SHP77 treated with DMSO at 0.1 percent for 48 hours (cell line): Measurements from ENCODE around the gene ACVR2B.

Source experiments
- DNase-seq: peaks from one replicate; lab custom pipeline; 2025; lab: John Stamatoyannopoulos, UW

Gene ACVR2B

DNA sequence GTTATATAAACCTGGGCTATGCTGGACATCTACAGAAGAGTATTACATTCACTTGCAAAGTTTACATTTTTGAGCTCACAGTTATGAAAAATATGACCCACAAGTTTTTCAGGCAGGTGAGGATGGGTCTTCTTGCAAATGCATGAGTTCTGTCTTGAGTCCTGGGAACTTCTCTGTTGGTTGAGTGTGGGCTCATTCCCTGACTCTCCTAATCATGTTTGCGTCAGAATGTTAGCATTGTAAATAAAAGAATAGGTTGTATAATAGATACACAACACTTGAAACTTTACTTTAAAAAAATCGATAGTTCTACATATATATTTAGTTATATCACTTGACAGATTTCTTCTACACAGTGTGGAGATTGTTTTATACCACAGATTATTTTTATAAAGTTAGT lies 35.3 kb downstream of the ACVR2B start:
- DNase-seq: no peak

GRCh38 chr3:38489766-38490165 lies 36.1 kb downstream of the ACVR2B start:
- DNase-seq: no peak

- DNase-seq: no peak
These were observed 36.8 kb downstream of the ACVR2B start for GRCh38 chr3:38490281-38491030.

DNA sequence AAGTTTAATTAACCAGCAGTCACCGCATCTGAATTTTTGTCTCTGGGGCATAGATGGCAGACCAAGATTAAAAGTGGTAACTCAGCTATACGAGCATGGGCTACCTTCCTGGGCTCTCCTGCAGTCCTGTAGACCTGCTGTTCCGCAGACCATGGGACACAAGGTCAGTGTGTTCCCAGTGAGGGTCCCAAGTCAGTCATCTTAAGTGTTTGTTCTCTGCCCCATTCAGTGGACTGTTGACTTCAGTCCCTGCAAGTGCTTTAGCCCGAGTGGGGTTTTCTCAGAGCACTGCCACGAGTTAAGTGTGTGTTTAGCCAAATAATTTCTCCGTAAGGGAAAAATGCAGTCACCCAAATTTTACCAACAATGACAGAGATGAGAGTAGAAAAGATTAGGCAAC lies 37.5 kb downstream of the ACVR2B start:
- DNase-seq: no peak

GRCh38 chr3:38493031-38493430 lies 39.3 kb downstream of the ACVR2B start:
- DNase-seq: no peak

DNA sequence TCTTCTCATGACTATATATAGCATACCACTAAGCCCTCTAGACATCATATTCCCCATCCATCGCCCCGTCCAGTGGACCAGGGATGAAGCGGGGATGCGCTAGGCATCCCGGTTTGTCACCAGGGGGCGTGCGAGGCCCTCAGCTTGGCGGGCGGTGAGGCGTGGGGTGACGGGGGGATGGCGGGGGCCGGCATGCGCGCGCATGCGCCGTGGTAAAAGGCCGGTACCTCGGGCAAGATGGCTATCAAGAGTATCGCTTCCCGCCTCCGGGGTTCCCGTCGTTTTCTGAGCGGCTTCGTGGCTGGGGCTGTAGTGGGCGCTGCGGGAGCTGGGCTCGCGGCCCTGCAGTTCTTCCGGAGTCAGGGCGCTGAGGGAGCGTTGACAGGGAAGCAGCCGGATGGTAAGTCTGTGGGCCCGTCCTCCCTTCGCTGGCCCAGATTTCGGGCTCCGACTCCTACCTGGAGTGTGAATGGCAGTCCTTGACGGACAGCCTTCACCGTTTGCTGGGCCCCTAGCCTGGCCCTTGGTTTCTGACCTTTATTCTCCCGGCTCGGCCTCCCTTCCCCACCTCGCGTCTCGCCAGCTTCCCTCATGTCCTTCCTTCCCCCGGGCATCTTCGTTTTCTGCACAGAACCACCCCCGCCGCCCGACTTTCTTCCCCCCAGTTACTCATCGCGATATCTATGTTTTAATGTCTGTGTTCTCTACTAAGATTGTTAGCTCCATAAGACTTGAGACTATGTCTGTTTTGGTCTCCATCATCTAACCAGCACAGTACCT lies 42.6 kb downstream of the ACVR2B start, which contains the start of gene EXOG:
EXOG (plus strand) TSS at position 210 of the 780 bp plus-strand sequence; CDS start at position 238, 28 bp downstream.
- peak; percentile 65 for DNase-seq

DNA sequence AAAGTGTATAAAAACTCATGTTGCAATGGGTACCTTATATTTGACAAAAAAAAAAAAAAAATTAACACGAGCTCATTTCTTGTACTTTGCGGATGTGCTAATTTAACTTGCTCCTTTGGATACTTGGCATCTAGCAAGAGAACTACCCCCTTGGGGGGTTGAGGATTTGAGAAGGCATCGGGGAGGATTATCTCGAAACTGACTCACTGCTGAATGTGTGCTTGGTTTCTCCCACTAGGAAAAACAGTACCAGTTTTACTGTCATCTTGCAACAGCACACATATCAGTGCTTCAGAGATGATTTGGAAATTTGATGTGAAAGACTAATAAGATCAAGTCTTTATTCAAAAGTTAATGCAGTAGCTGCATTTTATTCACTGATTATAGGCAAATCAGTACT lies 43.3 kb downstream of the ACVR2B start:
- DNase-seq: no peak

GRCh38 chr3:38500688-38501417 lies 47.2 kb downstream of the ACVR2B start:
- DNase-seq: no peak

- no peak for DNase-seq
These were observed 53.4 kb downstream of the ACVR2B start for GRCh38 chr3:38507120-38507519.

GRCh38 chr3:38509732-38510131 lies 56.0 kb downstream of the ACVR2B start:
- no peak for DNase-seq

DNA sequence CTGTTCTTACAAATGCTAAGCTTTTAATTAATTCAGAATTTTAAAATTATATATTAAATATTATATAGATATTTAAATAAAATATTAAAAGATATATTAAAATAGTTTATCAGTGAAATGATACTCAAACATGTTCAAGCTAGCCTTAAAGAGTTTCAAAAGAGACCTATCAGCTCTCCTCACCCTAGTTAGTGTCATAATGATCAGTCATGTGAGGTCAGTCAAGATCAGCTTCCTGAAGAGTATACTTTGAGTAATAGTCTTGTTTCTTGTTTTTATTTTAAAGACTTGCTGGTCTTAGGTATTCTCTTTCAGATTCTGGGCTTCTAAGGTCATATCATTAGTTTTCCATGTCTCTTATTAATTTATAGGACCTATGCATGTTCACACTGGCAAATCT lies 56.9 kb downstream of the ACVR2B start:
- DNase-seq: no peak

- DNase-seq: no peak
These were observed 57.9 kb downstream of the ACVR2B start for GRCh38 chr3:38511546-38511945.

GRCh38 chr3:38515367-38515766 lies 61.7 kb downstream of the ACVR2B start:
- DNase-seq: no peak

DNA sequence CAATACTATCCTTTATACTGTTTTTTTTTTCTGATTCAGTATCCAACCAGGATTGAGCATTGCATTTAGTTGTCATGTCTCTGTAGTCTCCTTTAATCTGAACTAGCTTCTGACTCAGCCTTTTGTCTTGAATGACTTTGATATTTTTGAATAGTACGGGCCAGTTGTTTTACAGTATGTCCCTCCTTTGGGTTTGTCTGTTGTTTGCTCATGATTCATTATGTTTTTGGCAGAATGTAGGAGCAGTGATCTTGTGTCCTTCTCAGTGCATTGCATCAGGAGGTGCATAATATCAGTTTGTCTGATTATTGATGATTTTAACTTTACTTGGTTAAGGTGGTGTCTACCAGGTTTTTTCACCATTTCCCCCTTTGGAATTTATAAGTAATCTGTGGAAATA lies 63.0 kb downstream of the ACVR2B start:
- no peak for DNase-seq

GRCh38 chr3:38519000-38519399 lies 65.3 kb downstream of the ACVR2B start:
- no peak for DNase-seq

DNA sequence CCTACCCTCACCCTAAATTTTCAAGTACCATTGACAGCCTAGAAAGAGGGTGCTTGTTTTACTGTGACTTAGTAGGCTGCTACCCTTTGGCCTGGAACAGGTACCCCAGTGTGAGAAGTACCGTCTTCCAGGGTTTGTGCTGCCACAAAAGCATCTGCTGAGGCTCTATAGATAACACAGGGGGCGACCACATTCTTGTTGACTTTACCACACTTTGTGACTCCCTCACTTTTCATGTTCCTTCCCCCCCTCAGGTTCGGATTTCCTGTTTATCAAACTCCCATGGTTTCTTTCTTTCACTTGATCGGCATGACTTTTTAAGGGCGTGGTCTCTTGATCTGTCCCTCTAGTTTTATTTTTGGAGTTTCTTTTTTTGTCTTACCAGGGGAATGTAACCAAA lies 66.0 kb downstream of the ACVR2B start:
- no peak for DNase-seq

GRCh38 chr3:38521391-38521987 lies 67.8 kb downstream of the ACVR2B start:
- peak; percentile 32 for DNase-seq

DNA sequence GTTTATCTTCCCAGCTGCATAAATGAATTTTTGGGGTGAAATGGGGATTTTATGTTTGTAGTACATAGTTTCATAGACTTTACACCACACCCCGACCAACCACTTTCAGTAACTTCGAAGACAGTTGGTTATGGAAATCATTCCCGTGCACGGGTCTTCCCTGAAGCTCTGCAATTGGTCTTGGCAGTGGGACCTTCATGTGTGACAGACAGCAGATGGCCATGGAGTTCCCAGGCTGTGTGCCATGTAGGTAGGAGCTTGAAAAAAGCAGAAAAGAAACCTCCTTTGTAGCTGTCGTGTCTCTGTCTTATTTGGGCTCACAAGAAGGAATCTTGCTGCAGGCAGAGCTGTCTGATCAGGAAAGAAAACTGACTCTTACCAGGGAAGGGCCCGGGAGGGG lies 68.3 kb downstream of the ACVR2B start:
- no peak for DNase-seq

DNA sequence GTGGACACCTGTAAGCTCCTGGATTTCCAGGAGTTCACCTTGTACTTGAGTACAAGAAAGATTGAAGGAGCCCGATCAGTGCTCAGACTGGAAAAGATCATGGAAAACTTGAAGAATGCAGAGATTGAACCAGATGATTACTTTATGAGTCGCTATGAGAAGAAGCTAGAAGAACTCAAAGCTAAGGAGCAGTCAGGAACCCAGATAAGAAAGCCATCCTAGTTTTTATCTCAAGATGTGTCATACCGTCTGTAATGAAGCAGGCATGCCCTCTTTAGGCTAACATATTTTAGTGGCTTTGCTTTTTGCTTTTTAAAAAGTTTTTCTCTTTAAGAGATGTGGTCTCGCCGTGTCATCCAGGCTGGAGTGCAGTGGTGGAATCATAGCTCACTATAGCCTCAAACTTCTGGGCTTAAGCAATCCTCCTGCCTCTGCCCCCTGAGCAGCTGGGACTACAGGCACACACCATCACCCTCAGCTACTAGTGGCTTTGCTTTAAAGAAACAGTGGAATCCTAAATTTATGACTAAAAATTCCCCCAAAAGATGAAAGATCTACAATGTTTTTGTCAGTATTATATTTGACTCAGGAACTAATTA lies 70.5 kb downstream of the ACVR2B start:
- no peak for DNase-seq

GRCh38 chr3:38526792-38527191 lies 73.1 kb downstream of the ACVR2B start:
- no peak for DNase-seq

DNA sequence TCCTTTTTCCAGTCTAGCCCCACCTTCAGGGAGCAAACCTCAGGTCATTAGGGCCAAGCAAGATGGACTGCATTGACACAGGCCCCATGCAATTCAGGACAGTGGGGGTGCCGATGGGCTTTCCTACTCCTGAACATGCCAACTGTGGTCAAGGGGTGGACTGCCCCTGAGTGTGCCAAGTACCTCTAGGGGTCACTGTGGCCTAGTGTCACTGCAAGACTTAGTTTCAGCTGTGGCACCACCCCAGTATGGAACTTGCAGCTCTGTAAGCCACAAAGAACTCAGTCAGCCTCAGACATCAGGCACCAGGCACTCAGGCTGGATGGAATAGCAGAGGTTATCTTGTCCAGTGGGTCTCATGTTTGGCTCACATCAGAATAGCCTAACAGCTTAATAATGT lies 74.8 kb downstream of the ACVR2B start:
- DNase-seq: no peak

DNA sequence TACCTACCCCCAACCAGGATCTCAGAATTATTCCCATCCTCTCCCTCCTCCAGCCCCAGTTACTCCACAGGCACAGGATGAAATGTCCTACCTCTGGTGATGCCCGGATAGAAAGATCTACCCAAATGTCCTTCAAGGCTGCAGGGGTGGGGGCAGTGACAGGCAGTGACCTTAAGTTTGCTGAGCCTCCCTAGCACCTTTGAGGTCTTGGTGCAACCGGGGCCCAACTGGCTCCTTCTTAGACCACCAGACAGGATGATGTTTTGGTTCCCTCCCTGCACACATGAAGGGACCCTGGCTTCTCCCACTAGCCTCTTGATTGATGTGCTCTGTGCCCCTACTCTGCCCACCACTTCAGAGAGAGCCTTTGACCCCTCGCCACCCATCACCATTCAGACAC lies 78.8 kb downstream of the ACVR2B start:
- no peak for DNase-seq
